PC-3 (cell line): ENCODE data around the gene SOCS4. TPM values are rescaled to one million over a fixed set of nuclear protein-coding genes. Genes with fewer than 3 reads are reported as not detected.

ENCODE experiments used
- ATAC-seq: fragments of 200-7000 bp; cut with Tn5 transposase; 2 replicates; pipeline ENCODE4 v1.9.1; 2020; ENCODE audit warnings: mild to moderate bottlenecking, moderate library complexity
- BruUV-seq: library from RNA; stranded (reverse); fragments of 400-500 nt; replicated peaks from 2 replicates; lab custom pipeline; 2021; lab: Mats Ljungman, UMichigan
- CTCF ChIA-PET: fragments of 300-600 bp; sonication (Branson Sonifier 250); formaldehyde crosslinking; loops from one replicate; lab custom pipeline; 2022; ENCODE audit warnings: antibody characterized with exemption; lab: Charles Lee
- POLR2A ChIA-PET: fragments of 300-600 bp; sonication (Branson Sonifier 250); formaldehyde crosslinking; loops from one replicate; lab custom pipeline; 2022; ENCODE audit warnings: antibody characterized with exemption; ENCODE audit not compliant: unreplicated experiment; lab: Charles Lee
- DNase-seq: peaks from one replicate; pipeline ENCODE4 v3.0.0-alpha.2; 2015
- H2AFZ ChIP-seq: fragments of 300-600 bp; sonication (generic); 2 replicates; pipeline ENCODE4 v1.6.0; 2016; ENCODE audit warnings: antibody characterized with exemption, low read length
- H3F3A ChIP-seq: fragments of 300-600 bp; sonication (generic); one replicate; pipeline ENCODE4 v1.6.0; 2017; ENCODE audit warnings: antibody characterized with exemption, low read length, control low read depth, mild to moderate bottlenecking; ENCODE audit not compliant: unreplicated experiment
- H3K27ac ChIP-seq: fragments of 300-600 bp; sonication (generic); 2 replicates; pipeline ENCODE4 v1.5.1; 2016; ENCODE audit warnings: mild to moderate bottlenecking, low read length
- H3K27me3 ChIP-seq: fragments of 300-600 bp; sonication (generic); 2 replicates; pipeline ENCODE4 v1.6.1; 2016; ENCODE audit warnings: low read length, mixed read lengths
- H3K36me3 ChIP-seq: fragments of 300-600 bp; sonication (generic); 2 replicates; pipeline ENCODE4 v1.6.1; 2016; ENCODE audit warnings: low read depth, mixed run types, low read length, mixed read lengths
- H3K4me1 ChIP-seq: fragments of 300-600 bp; sonication (generic); 2 replicates; pipeline ENCODE4 v1.5.1; 2016; ENCODE audit warnings: low read length; ENCODE audit not compliant: insufficient read depth
- H3K4me2 ChIP-seq: fragments of 300-600 bp; sonication (generic); 2 replicates; pipeline ENCODE4 v1.6.0; 2016; ENCODE audit warnings: low read length
- H3K4me3 ChIP-seq: fragments of 300-600 bp; sonication (generic); 2 replicates; pipeline ENCODE4 v1.5.1; 2016; ENCODE audit warnings: mild to moderate bottlenecking, low read length, mixed read lengths
- H3K79me2 ChIP-seq: fragments of 300-600 bp; sonication (generic); 2 replicates; pipeline ENCODE4 v1.6.1; 2017; ENCODE audit warnings: low read length, mixed read lengths
- H3K9ac ChIP-seq: fragments of 300-600 bp; sonication (generic); 2 replicates; pipeline ENCODE4 v1.6.0; 2016; ENCODE audit warnings: mild to moderate bottlenecking, low read length
- H3K9me2 ChIP-seq: fragments of 300-600 bp; sonication (generic); replicated peaks from 2 replicates; pipeline ENCODE4 v1.6.1; 2016; ENCODE audit warnings: mixed run types, low read length, mixed read lengths
- H3K9me3 ChIP-seq: fragments of 300-600 bp; sonication (generic); 2 replicates; pipeline ENCODE4 v1.6.1; 2016; ENCODE audit warnings: low read length, mixed read lengths
- H4K20me1 ChIP-seq: fragments of 300-600 bp; sonication (generic); 2 replicates; pipeline ENCODE4 v1.6.1; 2016; ENCODE audit warnings: low read length, mixed read lengths
- EZH2 ChIP-seq: fragments of 300-600 bp; sonication (generic); IDR thresholded peaks from one replicate; pipeline ENCODE4 v1.6.1; 2017; ENCODE audit warnings: antibody characterized with exemption, mild to moderate bottlenecking, low read length; ENCODE audit not compliant: unreplicated experiment
- EZH2phosphoT487 ChIP-seq: fragments of 300-600 bp; sonication (generic); IDR thresholded peaks from 2 replicates; pipeline ENCODE4 v1.6.1; 2018; ENCODE audit warnings: mild to moderate bottlenecking, antibody characterized with exemption, low read length, borderline replicate concordance
- intact Hi-C: fragments of 100-400 bp; cut with micrococcal nuclease; formaldehyde crosslinking; loops from 2 replicates; pipeline ENCODE4 v1.9.0; 2023
- total RNA-seq: library from RNA; depleted of rRNA; stranded (reverse); fragments of >200 nt; gene quantifications from 2 replicates; pipeline ENCODE4 v1.2.3, GENCODE V29; 2014
- TF ChIP-seq, protein P1 (sequence below): fragments of 300-600 bp; sonication (generic); conservative IDR thresholded peaks from 2 replicates; pipeline ENCODE4 v1.5.1; 2017; ENCODE audit warnings: antibody characterized with exemption, low read depth, mild to moderate bottlenecking, low read length

Gene SOCS4
- total RNA-seq, 1 experiment from 2014 or later, result 22.5 TPM

DNA sequence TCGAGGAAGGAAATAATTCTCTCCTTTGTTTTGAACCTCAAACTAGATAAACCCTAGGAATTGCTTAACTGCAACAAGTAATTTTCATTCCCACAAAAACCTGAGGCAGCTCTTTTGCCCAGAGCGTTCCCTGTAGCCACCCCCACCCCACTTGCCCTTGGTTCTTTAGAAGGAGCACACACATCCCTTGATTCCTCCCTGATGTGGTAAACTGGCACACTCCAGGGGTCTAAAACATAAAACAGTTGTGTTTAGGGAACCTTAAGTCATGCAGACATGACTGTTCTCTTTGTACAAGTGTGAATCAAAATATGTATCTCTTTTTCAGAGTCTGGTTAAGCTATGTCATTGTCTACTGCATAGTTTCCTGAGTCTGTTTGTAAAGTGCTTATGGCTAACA lies 38.4 kb downstream of the SOCS4 start:
- DNase-seq, result no peak
- ChIA-PET POLR2A (no interaction called here), CTCF (interaction anchor here (0.7 kb wide), 1 partner anchor 14 kb away, joined by 5 read pairs; no protein-coding TSS in a partner anchor)
- Histone ChIP-seq H3K4me2 (no peak overlapping the region), H3K9me2 (no peaks in the 10 kb centered on the region), H3K9ac (no peak overlapping the region), H3K4me1 (no peaks in the 10 kb centered on the region), H2AFZ (no peak overlapping the region), H3K79me2 (peaks cover 20% of the 10 kb centered on the region), H3K27ac (no peak overlapping the region), H3F3A (peaks cover 12% of the 10 kb centered on the region), H4K20me1 (peaks cover 19% of the 10 kb centered on the region), H3K4me3 (no peak overlapping the region), H3K36me3 (peaks cover 62% of the 10 kb centered on the region), H3K27me3 (no peaks in the 10 kb centered on the region), H3K9me3 (no peaks in the 10 kb centered on the region)
- no peak for ATAC-seq
- BruUV-seq, result no TSS peak
- TF ChIP-seq, protein P1, sequence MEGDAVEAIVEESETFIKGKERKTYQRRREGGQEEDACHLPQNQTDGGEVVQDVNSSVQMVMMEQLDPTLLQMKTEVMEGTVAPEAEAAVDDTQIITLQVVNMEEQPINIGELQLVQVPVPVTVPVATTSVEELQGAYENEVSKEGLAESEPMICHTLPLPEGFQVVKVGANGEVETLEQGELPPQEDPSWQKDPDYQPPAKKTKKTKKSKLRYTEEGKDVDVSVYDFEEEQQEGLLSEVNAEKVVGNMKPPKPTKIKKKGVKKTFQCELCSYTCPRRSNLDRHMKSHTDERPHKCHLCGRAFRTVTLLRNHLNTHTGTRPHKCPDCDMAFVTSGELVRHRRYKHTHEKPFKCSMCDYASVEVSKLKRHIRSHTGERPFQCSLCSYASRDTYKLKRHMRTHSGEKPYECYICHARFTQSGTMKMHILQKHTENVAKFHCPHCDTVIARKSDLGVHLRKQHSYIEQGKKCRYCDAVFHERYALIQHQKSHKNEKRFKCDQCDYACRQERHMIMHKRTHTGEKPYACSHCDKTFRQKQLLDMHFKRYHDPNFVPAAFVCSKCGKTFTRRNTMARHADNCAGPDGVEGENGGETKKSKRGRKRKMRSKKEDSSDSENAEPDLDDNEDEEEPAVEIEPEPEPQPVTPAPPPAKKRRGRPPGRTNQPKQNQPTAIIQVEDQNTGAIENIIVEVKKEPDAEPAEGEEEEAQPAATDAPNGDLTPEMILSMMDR, result no peak
- TF ChIP-seq EZH2phosphoT487, result no peak
- TF ChIP-seq EZH2, result no peak
- intact Hi-C loops, result no loop called here

DNA sequence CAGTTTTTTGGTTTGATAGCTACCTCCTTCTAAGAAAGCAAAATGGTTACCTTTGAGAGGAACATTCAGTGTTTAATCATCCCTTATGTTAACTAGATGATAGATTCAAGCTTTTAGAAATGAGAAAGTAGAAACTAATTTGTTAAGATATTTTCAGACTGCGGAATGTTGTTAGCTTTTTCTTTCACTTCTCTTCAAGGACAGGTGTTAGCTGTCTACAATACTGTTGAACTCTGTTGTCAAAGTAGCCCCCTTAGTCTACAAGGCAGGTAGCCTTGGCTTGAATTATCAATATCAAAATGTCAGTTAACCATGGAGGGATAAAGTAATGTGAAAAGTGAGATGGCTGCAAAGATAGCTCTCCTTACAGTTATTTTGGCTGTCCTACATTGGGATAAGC lies 39.2 kb downstream of the SOCS4 start:
- H3K79me2 ChIP-seq, result peaks cover 12% of the 10 kb centered on the region
- ATAC-seq (no peak), DNase-seq (no peak)
- TF ChIP-seq EZH2phosphoT487 (no peak), EZH2 (no peak)
- TF ChIP-seq, protein P1, result no peak
- no peak overlapping the region for H2AFZ ChIP-seq
- H3K27ac ChIP-seq, result no peak overlapping the region
- intact Hi-C loops, result no loop called here
- CTCF ChIA-PET, result no interaction called here
- peaks cover 11% of the 10 kb centered on the region for H4K20me1 ChIP-seq
- H3K4me2 ChIP-seq, result no peak overlapping the region
- H3F3A ChIP-seq, result peaks cover 13% of the 10 kb centered on the region
- POLR2A ChIA-PET, result no interaction called here
- H3K9ac ChIP-seq, result no peak overlapping the region
- no peaks in the 10 kb centered on the region for H3K4me1 ChIP-seq
- peaks cover 56% of the 10 kb centered on the region for H3K36me3 ChIP-seq
- H3K27me3 ChIP-seq, result no peaks in the 10 kb centered on the region
- no TSS peak for BruUV-seq
- no peaks in the 10 kb centered on the region for H3K9me2 ChIP-seq
- no peak overlapping the region for H3K4me3 ChIP-seq
- H3K9me3 ChIP-seq, result no peaks in the 10 kb centered on the region

GRCh38 chr14:55070981-55071411 lies 44.0 kb downstream of the SOCS4 start:
- TF ChIP-seq, protein P1, result no peak
- no peak for TF ChIP-seq EZH2
- no peak for TF ChIP-seq EZH2phosphoT487
- ChIA-PET CTCF (interaction anchor here (0.5 to 1.3 kb wide), 2 partner anchors 20 to 90 kb away, joined by 3 to 4 read pairs; no protein-coding TSS in a partner anchor), POLR2A (interaction anchor here (0.7 kb wide), 1 partner anchor 32 kb away, joined by 3 read pairs; no protein-coding TSS in a partner anchor)
- H3K36me3 ChIP-seq, result peaks cover 10% of the 10 kb centered on the region; the same call in 1 of the 2 replicates
- H4K20me1 ChIP-seq, result no peaks in the 10 kb centered on the region
- H3K27ac ChIP-seq, result peak overlapping the region; percentile 30
- no TSS peak for BruUV-seq
- ATAC-seq, result no peak
- no peaks in the 10 kb centered on the region for H3K27me3 ChIP-seq
- DNase-seq, result no peak
- no peak overlapping the region for H3K4me2 ChIP-seq
- H3K4me1 ChIP-seq, result peaks cover 9% of the 10 kb centered on the region; the same call in 1 of the 2 replicates
- H3K4me3 ChIP-seq, result no peak overlapping the region
- H3K9ac ChIP-seq, result no peak overlapping the region
- intact Hi-C loops, result loop anchor here (2.0 kb wide), 1 partner anchor 18 kb away; no protein-coding TSS in a partner anchor
- no peaks in the 10 kb centered on the region for H3K79me2 ChIP-seq
- no peaks in the 10 kb centered on the region for H3K9me2 ChIP-seq
- H3K9me3 ChIP-seq, result no peaks in the 10 kb centered on the region
- H3F3A ChIP-seq, result peaks cover 23% of the 10 kb centered on the region
- H2AFZ ChIP-seq, result no peak overlapping the region
